Hepatocyte (in vitro differentiated cells): Measurements from ENCODE around the gene ABL2.

Experiments
- EZH2 ChIP-seq: fragments of 200-600 bp; sonication (generic); IDR thresholded peaks from 2 replicates; pipeline ENCODE4 v1.6.1; 2016; ENCODE audit warnings: antibody characterized with exemption, mild to moderate bottlenecking, borderline replicate concordance
- EZH2phosphoT487 ChIP-seq: fragments of 200-600 bp; sonication (generic); IDR thresholded peaks from one replicate; pipeline ENCODE4 v1.6.1; 2018; ENCODE audit warnings: antibody characterized with exemption, mild to moderate bottlenecking, low read depth, moderate library complexity; ENCODE audit not compliant: unreplicated experiment, severe bottlenecking
- TF ChIP-seq, protein P1 (sequence below): fragments of 200-600 bp; sonication (generic); IDR thresholded peaks from 2 replicates; pipeline ENCODE4 v1.5.1; 2016; ENCODE audit warnings: antibody characterized with exemption, mild to moderate bottlenecking; ENCODE audit not compliant: poor library complexity

DNA sequence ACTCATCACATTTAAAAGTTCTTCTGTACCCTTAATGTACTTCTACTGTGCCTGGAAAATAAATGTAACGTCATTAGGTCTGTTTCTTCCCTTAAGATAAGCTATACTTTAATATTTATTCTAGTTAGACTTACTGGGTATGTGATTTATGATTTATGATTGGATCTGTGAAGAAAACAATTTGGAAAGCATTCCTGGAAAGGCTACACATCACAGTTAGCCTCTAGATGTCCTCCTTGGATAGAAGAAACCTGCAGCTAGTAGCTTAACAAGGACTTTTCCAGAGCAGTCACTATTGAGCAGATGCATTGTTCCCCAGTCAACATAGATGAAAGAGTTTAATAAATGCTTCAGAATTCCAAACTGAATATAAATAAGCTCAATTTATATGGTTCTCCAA is 22.2 kb upstream of the ABL2 start:
- TF ChIP-seq, protein P1, sequence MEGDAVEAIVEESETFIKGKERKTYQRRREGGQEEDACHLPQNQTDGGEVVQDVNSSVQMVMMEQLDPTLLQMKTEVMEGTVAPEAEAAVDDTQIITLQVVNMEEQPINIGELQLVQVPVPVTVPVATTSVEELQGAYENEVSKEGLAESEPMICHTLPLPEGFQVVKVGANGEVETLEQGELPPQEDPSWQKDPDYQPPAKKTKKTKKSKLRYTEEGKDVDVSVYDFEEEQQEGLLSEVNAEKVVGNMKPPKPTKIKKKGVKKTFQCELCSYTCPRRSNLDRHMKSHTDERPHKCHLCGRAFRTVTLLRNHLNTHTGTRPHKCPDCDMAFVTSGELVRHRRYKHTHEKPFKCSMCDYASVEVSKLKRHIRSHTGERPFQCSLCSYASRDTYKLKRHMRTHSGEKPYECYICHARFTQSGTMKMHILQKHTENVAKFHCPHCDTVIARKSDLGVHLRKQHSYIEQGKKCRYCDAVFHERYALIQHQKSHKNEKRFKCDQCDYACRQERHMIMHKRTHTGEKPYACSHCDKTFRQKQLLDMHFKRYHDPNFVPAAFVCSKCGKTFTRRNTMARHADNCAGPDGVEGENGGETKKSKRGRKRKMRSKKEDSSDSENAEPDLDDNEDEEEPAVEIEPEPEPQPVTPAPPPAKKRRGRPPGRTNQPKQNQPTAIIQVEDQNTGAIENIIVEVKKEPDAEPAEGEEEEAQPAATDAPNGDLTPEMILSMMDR = peak; percentile 65
- no peak for TF ChIP-seq EZH2phosphoT487
- TF ChIP-seq EZH2 = no peak
